C4-2B (cell line): Measurements from ENCODE around the gene SCYL1.

Source experiments
- H3K27ac ChIP-seq: fragments of 450-650 bp; 2 replicates; pipeline ENCODE4 v1.5.1; 2017
- ZFX ChIP-seq: fragments of 450-650 bp; IDR thresholded peaks from 2 replicates; pipeline ENCODE4 v1.6.1; 2017
- TF ChIP-seq, protein P1 (sequence below): fragments of 450-650 bp; conservative IDR thresholded peaks from 2 replicates; pipeline ENCODE4 v1.5.1; 2017; ENCODE audit warnings: mild to moderate bottlenecking

The SCYL1 gene

GRCh38 chr11:65485920-65486219 is 39.0 kb upstream of the SCYL1 start:
- peak overlapping the region; percentile 94; the same call in 1 of the 2 replicates for H3K27ac ChIP-seq
- TF ChIP-seq, protein P1, sequence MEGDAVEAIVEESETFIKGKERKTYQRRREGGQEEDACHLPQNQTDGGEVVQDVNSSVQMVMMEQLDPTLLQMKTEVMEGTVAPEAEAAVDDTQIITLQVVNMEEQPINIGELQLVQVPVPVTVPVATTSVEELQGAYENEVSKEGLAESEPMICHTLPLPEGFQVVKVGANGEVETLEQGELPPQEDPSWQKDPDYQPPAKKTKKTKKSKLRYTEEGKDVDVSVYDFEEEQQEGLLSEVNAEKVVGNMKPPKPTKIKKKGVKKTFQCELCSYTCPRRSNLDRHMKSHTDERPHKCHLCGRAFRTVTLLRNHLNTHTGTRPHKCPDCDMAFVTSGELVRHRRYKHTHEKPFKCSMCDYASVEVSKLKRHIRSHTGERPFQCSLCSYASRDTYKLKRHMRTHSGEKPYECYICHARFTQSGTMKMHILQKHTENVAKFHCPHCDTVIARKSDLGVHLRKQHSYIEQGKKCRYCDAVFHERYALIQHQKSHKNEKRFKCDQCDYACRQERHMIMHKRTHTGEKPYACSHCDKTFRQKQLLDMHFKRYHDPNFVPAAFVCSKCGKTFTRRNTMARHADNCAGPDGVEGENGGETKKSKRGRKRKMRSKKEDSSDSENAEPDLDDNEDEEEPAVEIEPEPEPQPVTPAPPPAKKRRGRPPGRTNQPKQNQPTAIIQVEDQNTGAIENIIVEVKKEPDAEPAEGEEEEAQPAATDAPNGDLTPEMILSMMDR = no peak
- no peak for TF ChIP-seq ZFX

- H3K27ac ChIP-seq = peak overlapping the region; percentile 94
- TF ChIP-seq, protein P1 = no peak
- no peak for TF ChIP-seq ZFX
These were observed 38.1 kb upstream of the SCYL1 start for GRCh38 chr11:65486570-65487466.

DNA sequence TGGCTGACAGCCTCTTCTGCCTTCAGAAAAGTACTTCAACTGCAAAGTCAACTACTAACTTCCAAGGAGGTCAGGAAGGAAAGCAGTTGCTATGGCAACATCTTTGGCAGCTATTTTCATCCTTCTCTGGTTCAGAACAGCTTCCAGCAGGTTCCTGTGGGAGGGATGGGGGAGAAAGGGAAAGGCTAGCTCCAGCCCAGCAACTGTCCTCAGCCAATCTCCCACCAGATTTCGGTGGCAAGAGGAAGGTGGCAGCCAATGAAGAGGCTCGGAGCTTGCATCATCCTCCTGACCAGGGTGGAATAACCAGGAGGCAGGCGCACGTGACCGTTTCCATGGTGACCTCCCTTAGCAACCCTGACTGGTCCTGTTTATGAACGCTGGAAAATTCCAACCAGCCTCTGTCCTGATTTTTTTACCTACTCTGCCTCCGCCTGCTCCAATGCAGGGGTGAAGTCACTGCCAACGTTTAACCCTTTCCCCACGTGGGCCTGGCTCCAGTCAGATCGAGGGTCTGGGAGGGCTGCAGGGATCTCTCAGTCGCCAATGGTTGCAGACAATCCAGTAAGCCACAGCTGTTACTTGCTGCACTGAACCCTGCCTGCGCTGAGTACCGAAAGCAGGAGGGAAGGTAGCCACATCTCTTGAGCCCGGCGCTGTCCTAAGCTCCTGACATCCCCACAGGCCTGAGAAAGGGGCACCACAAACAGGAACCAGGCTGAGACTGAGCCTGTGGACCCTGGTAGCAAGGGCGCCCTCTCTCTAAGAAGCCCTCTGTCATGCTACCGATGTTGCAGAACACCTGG is 37.2 kb upstream of the SCYL1 start:
- peak overlapping the region; percentile 94 for H3K27ac ChIP-seq
- no peak for TF ChIP-seq ZFX
- TF ChIP-seq, protein P1 = no peak

- TF ChIP-seq, protein P1 = no peak
- TF ChIP-seq ZFX = no peak
- H3K27ac ChIP-seq = peak overlapping the region; percentile 94
These were observed 36.4 kb upstream of the SCYL1 start for GRCh38 chr11:65488273-65489034.

- H3K27ac ChIP-seq = peak overlapping the region; percentile 94
- TF ChIP-seq, protein P1 = no peak
- no peak for TF ChIP-seq ZFX
These were observed 35.7 kb upstream of the SCYL1 start for GRCh38 chr11:65489035-65489705.

DNA sequence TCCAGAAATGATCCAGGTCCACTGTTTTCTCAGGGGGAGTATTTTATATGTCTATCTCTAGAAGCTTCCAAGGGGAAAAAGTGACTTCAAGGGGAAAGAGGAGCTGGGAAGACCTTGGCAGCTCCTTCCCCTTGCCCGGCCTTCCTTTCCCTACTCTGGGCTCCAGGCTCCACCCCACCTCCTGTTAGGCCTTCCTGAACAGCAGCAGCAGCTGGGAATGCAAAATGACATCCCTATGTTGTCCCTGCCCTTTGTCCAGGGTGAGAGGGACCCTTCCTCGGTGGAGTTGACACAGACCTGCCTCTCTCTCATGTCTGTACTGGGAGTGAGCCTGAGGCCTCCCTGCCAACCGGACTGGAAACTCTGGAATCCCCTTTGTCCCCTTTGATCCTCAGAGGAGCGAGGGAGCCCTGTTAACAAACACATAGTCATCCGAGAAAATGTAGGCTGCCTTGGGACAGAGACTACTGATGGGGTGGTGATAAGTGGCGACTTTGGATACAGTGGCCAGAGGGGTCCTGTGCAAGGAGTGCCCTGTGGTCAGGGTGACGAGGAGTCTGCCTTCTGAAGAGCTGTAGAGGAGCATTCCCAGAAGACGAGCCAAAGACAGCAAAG is 35.1 kb upstream of the SCYL1 start:
- H3K27ac ChIP-seq = peak overlapping the region; percentile 94

More for the DNA sequence above, 35.1 kb upstream of the SCYL1 start:
- no peak for TF ChIP-seq ZFX
- TF ChIP-seq, protein P1 = no peak
